Measurements from ENCODE around the gene SNX7.

- TF ChIP-seq CTCF (IDR thresholded peaks at IDR 0.05) (no peak), POLR2AphosphoS5 (IDR thresholded peaks at IDR 0.05) (no peak)
Measured at GRCh38 chr1:98707556-98707955, 46.0 kb downstream of the SNX7 start.

Data from breast epithelium (tissue), 3 donors.